HG02938 (cell line): ENCODE measurements around the gene MFAP4.

Source experiments
- ATAC-seq: cut with Tn5 transposase; IDR thresholded peaks from one replicate; pipeline ENCODE4 v1.9.1; 2021; ENCODE audit warnings: mild to moderate bottlenecking, moderate library complexity; ENCODE audit not compliant: unreplicated experiment

The MFAP4 gene, protein sequence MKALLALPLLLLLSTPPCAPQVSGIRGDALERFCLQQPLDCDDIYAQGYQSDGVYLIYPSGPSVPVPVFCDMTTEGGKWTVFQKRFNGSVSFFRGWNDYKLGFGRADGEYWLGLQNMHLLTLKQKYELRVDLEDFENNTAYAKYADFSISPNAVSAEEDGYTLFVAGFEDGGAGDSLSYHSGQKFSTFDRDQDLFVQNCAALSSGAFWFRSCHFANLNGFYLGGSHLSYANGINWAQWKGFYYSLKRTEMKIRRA

DNA sequence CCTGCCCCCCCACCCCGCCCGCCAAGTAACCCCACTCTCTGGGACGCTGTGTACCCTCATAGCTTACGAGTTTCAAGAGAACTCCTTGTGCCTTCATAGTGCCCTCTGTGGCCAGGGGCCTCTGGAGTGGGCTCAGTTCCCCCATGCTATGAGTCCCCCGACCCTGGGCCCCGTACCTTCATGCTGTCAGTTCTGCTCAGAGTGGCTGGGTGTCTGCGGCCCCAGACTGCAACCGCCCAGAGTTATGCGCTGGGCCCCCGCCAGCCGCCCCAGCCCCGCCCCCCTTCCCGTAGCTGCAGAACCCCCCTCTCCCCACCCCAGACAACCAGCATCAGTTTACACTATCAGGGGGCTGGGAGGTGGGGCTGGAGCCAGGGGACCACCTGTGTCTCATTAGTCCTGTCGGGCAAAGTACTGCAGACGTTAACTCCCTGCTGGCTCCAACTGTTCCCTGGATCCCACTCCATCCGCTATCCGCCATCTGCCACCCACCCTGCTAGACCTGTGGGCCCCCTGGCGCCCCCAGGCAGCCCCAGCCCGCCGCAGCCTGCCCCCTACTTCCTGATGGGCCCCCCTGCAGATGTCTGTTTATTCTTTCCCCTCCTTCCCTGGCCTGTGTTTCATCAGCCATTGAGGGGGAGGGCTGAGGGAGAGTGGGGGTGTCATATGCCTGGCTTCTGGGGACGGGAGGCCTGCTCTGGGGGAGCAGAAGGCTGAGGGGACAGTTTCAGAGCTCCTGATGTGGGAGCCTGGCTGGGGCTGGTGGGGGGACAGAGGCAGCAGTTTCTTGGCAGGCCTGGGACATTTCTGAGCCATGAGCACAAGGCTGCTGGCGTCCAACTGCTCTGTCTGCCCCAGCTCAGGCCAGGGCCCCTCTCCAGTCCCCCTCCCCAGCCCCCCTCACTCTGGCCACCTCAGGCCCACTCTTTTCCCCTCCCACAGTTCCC, at the start of gene MFAP4:
TSS of gene MFAP4 (minus strand) at position 217 of the 947 bp plus-strand sequence. CDS start at position 182, 35 bp downstream.
- no peak for ATAC-seq

DNA sequence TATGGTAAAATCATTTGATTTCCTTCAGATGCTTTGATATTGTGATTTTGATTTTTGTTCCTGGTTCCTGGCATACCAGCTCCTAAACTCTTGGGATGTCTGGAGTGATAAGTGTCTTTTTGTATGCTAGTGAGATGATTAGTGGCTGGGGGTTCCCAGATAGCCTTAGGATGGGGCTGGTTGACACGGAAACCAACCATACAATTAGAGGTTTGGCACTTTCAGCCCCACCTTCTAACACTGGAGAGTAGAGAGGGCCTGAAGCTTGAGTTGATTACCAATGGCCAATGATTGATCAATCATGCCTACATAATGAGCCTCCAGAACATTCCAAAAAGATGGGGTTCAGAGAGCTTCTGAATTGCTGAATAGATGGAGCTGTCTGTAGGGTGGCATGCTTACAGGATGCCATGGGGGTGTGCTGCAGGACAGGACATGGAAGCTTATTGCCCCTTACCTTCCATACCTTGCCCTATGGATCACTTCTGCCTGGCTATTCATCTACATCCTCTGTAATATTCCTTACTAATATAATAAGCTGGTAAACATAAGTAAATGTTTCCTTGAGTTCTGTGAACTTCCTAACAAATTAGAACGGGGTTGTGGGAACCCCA, 46.8 kb upstream of the MFAP4 start:
- ATAC-seq = no peak

DNA sequence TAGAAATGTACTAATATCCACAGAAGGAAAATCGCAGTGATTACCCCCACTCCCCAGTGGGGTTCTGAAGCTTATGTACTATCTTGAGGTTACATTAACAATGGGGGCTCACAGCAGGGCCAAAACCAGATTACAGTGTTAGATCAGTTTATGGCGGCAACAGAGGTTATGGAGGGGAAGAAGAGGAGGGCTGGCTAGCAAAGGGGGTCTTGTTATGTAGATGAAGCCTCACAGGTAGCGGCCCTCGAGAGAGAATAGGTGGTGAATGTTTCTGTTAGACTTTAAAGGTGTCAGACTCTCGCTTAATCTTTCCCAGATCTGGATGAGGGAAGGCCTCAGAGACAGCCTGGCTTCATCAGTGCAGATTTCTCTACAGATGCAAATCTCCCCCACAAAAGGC, 46.3 kb upstream of the MFAP4 start:
- ATAC-seq = no peak

DNA sequence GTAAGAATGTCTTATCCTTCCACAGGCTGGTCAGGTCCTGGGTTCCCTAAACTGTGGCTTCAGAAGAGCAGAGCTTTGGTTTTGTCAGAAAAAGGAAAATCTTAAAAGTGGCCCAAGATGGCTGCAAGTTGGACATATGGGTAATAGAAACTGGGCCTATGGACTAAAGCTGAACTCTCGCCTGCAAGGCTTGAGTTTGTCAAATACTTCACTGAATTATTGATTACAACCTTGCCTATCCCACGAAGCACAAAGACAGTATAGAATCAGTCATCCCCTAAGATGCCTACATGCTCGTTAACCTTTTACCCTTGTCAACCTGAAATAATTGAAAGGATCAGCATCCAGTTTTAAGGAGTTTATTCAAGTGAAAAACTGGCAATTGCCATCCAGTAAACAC, 44.7 kb upstream of the MFAP4 start:
- ATAC-seq = no peak

DNA sequence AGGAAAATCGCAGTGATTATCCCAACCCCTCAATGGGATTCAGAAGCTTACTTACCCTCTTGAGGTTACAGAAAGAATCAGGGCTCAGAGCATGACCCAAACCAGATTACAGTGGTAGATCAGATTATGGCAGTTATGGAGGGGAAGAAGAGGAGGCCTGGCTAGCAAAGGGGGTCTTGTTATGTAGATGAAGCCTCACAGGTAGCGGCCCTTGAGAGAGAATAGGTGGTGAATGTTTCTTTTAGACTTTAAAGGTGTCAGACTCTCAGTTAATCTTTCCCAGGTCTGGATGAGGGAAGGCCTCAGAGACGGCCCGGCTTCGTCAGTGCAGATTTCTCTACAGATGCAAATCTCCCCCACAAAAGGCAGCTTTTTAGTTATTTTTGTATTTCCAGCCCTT, 39.6 kb upstream of the MFAP4 start:
- no peak for ATAC-seq

DNA sequence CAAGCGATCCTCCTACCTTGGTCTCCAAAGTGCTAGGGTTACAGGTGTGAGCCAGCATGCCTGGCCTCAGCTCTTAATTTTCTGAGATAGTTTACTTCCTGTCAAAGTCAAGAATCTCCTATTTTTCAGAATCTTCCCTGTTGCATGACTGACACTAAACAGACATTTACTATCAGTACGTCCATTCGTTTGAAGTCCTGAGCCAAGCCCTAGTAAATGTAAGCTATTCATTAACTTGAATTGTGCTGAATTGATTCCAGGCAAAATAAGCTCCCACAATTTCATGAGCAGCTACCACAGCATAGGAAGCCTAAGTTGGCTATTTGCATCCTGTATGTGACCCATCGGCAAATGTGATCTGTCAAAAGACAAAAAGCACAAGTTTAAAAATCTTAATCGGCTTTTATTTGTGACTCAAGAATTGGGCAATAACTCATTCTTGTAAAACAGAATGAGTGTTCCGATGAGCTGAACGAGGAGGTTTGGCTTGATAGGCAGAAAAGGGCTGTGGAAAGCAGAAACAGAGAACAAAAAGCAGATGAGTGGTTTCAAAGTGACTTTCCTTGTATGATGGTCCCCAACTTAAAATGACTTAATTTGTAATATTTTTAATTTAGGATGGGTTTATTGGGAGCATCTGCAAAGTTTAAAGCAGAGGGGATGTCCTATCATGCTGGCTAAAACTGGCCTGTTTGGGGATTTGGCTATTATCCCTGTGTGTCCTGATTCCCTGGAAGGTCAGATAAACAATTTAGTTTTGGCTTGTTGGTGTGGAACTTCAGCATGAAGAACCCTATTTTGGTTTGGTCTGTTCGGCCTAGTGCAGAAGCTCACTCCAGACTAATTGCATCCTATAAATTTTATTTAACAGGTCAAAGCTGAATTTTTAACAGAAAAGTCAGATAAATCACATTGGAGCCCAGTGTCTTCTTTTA, 38.2 kb upstream of the MFAP4 start:
- ATAC-seq = no peak

DNA sequence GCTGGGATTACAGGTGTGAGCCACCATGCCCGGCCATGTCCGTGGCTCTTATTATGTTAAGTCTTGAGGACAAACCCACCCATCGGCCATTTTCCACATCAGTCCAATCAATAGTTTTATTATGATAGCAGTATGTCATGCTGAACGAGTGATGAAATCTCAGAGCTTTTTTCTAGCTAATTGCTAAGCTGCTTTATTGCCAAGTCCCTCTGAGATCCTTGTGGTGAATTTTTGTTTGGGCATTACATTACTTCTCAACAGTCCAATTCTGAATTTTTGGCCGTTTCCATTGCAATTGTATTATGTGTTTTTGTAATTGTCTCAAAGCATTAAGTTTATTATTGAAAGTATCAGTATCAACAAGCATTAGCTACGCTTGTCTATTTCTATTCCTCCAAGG, 34.9 kb upstream of the MFAP4 start:
- no peak for ATAC-seq

DNA sequence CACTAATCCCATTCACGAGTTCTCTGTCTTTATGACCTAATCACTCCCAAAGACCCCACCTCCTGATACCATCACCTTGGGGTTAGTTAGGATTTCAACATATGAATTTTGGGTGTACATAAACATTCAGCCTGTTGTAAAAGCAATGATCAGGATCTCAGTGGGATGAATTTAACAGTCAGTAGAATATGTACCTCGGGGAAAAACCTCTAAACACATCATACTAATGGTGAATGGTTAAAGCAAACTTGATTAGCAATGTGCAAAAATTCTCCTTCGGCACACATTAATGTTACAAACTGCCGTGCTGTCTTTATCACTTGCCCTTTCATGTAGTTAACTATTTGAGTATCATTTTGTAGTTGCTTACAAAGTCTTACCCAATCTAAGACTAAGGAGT, 34.2 kb upstream of the MFAP4 start:
- ATAC-seq = no peak

DNA sequence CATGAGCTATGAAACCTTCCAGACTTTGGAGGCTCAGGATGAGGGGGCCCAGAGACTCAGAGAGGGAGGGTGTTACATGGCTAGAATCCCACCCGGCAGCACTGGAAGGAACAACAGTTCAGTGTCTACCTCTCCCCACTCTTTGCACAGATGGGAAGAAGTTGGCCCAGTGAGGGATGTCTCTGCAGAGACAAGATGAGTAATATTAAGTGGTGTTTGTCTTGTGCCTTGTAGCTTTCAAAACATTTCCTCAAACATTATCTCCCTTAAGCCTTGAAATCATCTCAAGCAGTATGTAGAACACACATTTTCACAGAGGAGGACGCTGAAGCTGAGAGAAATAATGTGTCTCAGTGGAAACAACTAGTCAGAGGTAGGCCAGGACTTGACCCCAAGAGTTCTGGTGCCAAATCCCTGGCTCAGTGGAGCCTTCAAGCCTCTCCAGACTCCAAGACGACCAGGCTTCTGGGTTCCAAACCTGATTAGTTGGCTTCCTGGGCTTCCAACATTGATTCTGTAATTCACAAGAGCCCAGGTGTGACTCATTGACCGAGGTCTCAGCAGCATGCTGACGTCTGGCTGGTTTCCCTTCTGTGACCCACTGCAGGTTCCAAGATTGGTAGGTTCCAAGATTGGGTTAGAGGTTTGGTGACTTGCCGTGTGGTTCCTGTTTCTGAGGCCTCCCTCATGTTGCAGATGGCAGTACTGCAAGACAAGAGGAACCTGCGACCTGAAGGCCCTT, 31.4 kb upstream of the MFAP4 start:
- ATAC-seq = no peak

DNA sequence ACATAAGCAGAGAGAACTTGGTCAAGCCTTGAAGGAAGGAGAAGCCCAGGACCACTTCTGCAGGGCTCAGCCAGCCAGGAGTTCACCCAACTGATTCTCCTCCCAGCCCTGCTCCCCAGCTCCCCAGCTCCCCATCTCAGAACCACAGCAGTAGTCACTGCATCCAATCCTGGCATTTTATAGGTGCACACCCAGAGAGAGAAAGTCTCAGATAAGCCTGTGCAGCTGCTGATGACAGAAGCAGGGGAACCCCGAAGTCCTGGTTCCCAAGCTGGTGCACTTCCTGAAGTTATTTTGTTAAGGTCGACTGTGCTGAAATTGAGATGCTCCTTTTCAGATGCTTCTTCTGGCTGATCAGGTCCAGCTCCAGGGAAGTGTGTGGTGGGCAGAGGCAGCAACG, 30.6 kb upstream of the MFAP4 start:
- ATAC-seq = no peak

DNA sequence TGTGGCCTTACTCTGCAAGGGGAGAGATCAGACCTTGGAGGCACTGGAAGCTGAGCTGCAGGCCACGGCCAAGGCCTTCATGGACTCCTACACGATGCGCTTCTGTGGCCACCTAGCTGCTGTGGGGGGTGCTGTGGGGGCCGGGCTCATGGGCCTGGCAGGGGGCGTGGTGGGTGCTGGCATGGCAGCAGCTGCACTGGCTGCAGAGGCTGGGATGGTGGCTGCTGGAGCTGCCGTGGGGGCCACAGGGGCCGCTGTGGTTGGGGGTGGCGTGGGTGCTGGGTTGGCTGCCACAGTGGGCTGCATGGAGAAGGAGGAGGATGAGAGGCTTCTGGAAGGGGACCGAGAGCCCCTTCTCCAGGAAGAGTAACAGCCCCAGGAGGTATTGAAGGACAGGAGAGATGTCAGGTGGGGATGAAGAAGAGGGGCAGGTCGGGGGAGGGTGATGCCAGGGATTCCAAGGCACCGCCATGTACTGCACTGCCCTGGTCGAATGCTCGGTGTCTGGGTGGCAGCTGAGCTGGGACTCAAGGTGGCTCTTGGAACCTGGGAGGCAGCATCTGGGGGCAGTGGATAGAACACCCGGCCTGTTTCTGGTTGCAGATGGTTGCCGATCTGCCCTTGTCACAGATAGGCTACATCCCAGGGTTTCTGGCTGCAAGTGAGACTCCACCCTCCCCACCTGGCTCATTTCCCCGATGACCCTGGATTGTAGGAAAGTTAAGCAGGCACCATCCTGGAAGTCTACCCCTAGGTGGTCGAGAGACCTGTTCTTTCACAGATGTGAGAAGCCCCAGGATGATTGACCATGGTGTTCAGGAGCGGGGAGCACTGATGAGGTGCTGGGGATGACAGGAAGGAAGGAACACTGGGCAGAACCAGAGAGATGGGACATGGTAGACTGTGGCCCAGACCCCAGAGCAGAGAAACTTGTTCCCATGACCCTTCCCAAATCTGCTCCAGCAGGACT, 29.1 kb upstream of the MFAP4 start:
- ATAC-seq = no peak

DNA sequence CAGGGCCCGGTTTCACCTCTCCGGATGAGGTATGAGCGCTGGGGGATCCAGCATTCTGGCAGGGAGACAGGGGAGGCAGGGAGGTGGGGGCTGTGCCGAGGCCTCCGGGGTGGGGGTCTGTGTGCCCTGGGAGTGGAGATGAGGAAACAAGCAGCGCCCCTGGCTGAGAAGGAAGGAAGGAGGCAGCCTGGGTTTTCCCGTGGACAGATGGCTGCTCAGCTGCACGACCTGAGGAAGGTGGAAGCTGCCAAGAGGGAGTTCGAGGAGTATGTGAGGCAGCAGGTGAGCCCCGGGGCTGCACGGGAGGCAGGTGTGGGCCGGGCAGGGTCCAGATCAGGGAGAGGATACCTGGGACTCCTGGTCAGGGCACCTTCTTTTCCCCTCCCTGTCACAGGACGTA, 28.3 kb upstream of the MFAP4 start:
- ATAC-seq = no peak

DNA sequence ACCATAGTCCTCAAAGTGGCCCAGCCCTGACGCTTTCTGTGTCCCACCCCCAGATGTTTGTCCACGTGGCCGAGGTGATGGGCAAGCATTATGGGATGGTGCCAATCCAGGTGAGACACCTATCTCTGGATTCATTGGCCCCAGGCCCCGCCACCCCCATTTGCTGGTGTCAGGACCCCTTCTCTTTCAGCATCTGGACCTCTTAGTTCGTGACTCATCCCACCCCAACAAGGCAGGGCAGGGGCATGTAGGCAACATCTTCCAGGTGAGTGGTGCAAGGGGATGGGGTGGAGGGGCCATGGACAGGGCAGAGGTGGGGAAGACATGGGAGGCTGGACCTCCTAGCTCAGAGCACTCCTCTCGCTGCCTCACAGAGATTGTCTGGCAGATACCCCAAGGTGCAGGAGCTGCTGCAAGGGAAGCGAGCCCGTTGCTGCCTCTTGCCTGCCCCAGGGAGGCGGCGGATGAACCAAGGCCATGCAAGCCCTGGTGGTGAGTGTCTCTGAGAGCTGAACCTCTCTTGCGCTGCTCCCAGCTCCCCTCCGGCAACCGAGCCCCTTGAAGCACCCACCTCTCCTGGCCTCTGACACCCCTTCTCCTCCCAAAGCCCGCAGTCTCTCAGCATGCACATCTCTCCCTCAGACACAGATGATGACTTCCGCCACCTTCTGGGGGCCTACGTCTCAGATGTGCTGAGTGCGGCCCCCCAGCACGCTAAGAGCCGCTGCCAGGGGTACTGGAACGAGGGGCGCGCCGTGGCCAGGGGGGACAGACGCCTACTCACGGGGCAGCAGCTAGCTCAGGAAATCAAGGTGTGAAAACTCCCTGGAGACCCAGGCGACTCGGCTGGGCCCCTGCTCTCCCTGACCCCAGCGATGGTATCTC, 27.6 kb upstream of the MFAP4 start:
- ATAC-seq = no peak

DNA sequence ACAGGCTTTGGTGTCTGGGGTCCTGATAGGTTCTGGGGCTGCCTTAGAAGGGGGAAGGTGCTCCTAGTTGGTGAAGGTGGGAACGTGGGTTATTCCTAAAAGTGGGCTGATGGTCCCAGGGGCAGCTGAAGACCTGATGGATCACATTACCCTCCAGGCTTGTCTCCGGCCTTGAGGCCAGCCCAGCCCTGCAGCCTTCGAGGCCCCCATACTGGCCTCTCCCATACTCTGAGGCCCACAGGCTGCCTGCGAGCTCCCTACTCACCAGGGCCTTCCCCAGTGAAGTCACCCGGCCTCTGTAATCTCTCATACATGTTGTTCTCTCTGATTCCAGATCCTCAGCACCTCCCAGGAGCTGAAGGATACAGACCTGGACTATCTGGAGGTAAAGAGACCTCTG, 26.8 kb upstream of the MFAP4 start:
- no peak for ATAC-seq

DNA sequence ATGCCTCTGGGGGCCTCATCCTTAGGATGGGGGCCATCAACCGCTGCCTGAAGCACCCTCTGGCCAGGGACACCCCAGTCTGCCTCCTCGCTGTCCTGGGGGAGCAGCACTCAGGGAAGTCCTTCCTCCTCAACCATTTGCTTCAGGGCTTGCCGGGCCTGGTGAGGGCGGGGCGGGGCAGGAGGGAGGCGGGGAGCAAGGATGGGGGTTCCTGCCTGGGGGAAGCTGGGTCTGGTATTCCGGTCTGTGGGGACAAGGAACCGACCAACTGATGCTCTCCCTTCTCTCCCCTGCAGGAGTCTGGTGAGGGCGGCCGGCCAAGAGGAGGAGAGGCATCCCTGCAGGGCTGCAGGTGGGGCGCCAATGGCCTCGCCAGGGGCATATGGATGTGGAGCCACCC, 26.0 kb upstream of the MFAP4 start:
- no peak for ATAC-seq

DNA sequence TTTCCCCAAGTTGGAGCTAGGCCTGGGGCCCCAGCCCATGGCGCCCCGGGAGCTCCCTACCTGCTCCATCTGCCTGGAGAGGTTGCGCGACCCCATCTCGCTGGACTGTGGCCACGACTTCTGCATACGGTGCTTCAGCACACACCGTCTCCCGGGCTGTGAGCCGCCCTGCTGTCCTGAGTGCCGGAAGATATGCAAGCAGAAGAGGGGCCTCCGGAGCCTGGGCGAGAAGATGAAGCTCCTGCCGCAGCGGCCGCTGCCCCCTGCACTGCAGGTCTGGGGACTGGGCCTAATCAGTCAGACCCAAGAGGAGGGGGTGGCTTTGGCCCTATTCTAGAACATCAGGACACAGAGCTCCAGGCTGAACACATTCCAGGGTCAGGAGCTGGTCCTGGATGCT, 25.5 kb upstream of the MFAP4 start:
- no peak for ATAC-seq

DNA sequence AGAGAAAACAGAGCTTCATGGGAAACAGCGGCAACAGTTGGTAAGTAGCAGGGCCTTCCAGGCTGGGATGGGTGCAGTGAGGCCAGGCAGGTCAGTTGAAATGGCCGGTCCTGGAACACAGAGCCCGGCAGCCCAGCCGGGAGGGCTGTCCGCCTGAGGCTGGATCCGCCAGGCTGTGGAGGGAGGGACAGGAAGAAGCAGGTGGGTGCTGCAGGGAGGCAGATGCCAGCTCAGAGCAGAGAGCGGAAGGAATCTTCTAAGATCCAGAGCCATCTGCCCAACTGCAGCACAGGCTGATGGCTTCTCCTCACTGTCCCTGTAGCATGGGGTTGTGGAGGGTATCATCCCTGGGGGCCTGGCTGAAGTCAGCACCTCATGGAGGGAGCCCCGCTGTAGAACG, 24.6 kb upstream of the MFAP4 start:
- ATAC-seq = no peak
